HL-60 (cell line): ENCODE results near the gene KLHL11.

ENCODE experiments used
- DNase-seq, 2 experiments: peaks; one replicate each; pipeline ENCODE4 v3.0.0-alpha.2; 2010 to 2020; ENCODE audit warnings: low read depth in 1 of 2, low spot score in 1 of 2
- H3K27ac ChIP-seq: fragments of 250-450 bp; sonication (Bioruptor Pico); replicated peaks from 2 replicates; pipeline ENCODE4 v1.5.1; 2020; ENCODE audit warnings: mild to moderate bottlenecking, moderate library complexity
- H3K27me3 ChIP-seq: fragments of 250-450 bp; sonication (Bioruptor Pico); 2 replicates; pipeline ENCODE4 v1.5.1; 2021; ENCODE audit warnings: mild to moderate bottlenecking, moderate library complexity; ENCODE audit not compliant: insufficient read depth, poor library complexity, severe bottlenecking
- H3K4me3 ChIP-seq: replicated peaks from 2 replicates; pipeline ENCODE4 v1.5.1; 2011; ENCODE audit warnings: mild to moderate bottlenecking, control low read depth, low read length; ENCODE audit not compliant: insufficient read depth
- GABPA ChIP-seq: IDR thresholded peaks from 2 replicates; pipeline ENCODE4 v1.6.1; 2012; ENCODE audit warnings: low read depth
- POLR2AphosphoS5 ChIP-seq: IDR thresholded peaks from 2 replicates; pipeline ENCODE4 v1.6.1; 2012; ENCODE audit warnings: low read depth
- REST ChIP-seq: IDR thresholded peaks from 2 replicates; pipeline ENCODE4 v1.6.1; 2012; ENCODE audit warnings: low read depth; ENCODE audit not compliant: insufficient replicate concordance
- SPI1 ChIP-seq: IDR thresholded peaks from 2 replicates; pipeline ENCODE4 v1.6.1; 2012; ENCODE audit warnings: low read depth, mild to moderate bottlenecking, borderline replicate concordance
- TF ChIP-seq, protein P1 (sequence below): IDR thresholded peaks from one replicate; pipeline ENCODE4 v1.5.1; 2011; ENCODE audit warnings: low read length, control low read depth, inconsistent platforms; ENCODE audit not compliant: insufficient read depth

KLHL11 gene

GRCh38 chr17:41913798-41914197, 48.6 kb upstream of the KLHL11 start:
- no peaks in the 10 kb centered on the region for H3K27me3 ChIP-seq
- DNase-seq: no peak
- TF ChIP-seq, protein P1, sequence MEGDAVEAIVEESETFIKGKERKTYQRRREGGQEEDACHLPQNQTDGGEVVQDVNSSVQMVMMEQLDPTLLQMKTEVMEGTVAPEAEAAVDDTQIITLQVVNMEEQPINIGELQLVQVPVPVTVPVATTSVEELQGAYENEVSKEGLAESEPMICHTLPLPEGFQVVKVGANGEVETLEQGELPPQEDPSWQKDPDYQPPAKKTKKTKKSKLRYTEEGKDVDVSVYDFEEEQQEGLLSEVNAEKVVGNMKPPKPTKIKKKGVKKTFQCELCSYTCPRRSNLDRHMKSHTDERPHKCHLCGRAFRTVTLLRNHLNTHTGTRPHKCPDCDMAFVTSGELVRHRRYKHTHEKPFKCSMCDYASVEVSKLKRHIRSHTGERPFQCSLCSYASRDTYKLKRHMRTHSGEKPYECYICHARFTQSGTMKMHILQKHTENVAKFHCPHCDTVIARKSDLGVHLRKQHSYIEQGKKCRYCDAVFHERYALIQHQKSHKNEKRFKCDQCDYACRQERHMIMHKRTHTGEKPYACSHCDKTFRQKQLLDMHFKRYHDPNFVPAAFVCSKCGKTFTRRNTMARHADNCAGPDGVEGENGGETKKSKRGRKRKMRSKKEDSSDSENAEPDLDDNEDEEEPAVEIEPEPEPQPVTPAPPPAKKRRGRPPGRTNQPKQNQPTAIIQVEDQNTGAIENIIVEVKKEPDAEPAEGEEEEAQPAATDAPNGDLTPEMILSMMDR: no peak
- no peak overlapping the region for H3K27ac ChIP-seq
- H3K4me3 ChIP-seq: no peak overlapping the region

- no peak for DNase-seq
- Histone ChIP-seq H3K27ac (no peak overlapping the region), H3K27me3 (no peaks in the 10 kb centered on the region)
Observed at GRCh38 chr17:41912925-41913324, 47.7 kb upstream of the KLHL11 start.

GRCh38 chr17:41910701-41911391, 45.6 kb upstream of the KLHL11 start:
- no peak for TF ChIP-seq REST
- TF ChIP-seq POLR2AphosphoS5: no peak
- TF ChIP-seq GABPA: no peak
- no peak overlapping the region for H3K27ac ChIP-seq
- no peaks in the 10 kb centered on the region for H3K27me3 ChIP-seq
- H3K4me3 ChIP-seq: no peak overlapping the region
- no peak for DNase-seq

More at GRCh38 chr17:41912925-41913324, 47.7 kb upstream of the KLHL11 start:
- no peak for TF ChIP-seq POLR2AphosphoS5
- TF ChIP-seq GABPA: no peak
- TF ChIP-seq, protein P1: no peak
- TF ChIP-seq SPI1: no peak
- TF ChIP-seq REST: no peak
- no peak overlapping the region for H3K4me3 ChIP-seq

DNA sequence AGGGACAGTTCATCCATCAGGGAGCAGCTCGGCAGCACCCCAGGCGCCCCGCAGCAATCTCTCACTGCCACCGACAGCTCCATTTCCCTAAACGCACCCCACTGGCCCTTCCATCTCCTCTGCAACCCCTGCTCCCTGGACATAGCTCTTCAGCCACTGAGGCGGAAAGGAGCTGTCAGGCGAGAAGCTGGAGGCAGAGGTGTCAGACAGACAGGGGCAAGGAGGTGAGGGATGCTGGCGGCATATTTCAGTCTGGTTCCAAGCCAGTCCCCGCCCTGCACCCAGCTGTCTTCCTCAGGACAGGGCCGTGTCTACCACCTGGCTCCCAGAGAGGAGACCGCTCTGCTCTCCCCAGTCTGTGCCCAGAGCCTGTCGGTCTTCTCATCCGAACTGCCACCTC, 43.9 kb upstream of the KLHL11 start:
- H3K4me3 ChIP-seq: no peak overlapping the region
- H3K27me3 ChIP-seq: no peaks in the 10 kb centered on the region
- DNase-seq: no peak
- H3K27ac ChIP-seq: no peak overlapping the region
- TF ChIP-seq SPI1 (no peak), POLR2AphosphoS5 (no peak), GABPA (no peak), REST (no peak)
- TF ChIP-seq, protein P1: no peak
